ENCODE measurements around the gene ZCCHC14.
"Not testable (repeated sequence)": the region's sequence is repeated elsewhere in the genome, so short reads cannot be mapped to it uniquely, and the experiment has no call there.

ZCCHC14 gene

GRCh38 chr16:87391324-87391949 is 101.4 kb downstream of the ZCCHC14 start:
- H4K12ac ChIP-seq (ENCODE audit: low read depth, low read length): peak overlapping the region; percentile 89
- peak; percentile 50 to 68 for DNase-seq
- H3K9ac ChIP-seq (ENCODE audit: low read length): peak overlapping the region; percentile 88
- peak overlapping the region; percentile 95 for H2BK120ac ChIP-seq (ENCODE audit: insufficient read depth, low read length, poor library complexity)
- peak overlapping the region; percentile 97 for H4K91ac ChIP-seq (ENCODE audit: low read depth, low read length)
- no peaks in the 10 kb centered on the region for H3K9me3 ChIP-seq (ENCODE audit: insufficient read depth, low read depth, low read length)
- no peaks in the 10 kb centered on the region for H3K36me3 ChIP-seq (ENCODE audit: control insufficient read depth in 1 of 2, insufficient read depth in 2 of 2, low read length in 2 of 2)
- H3K18ac ChIP-seq (ENCODE audit: low read length): peak overlapping the region; percentile 99
- H3K4me2 ChIP-seq (ENCODE audit: low read length): peak overlapping the region; percentile 92
- peak overlapping the region; percentile 87 for H3K4ac ChIP-seq (ENCODE audit: low read depth, low read length)
- peak overlapping the region; percentile 82 for H3K4me3 ChIP-seq (ENCODE audit: low read depth, low read length)
- H4K8ac ChIP-seq (ENCODE audit: low read depth, low read length): peak overlapping the region; percentile 98
- H2AFZ ChIP-seq (ENCODE audit: insufficient read depth, low read length, poor library complexity): peak overlapping the region; percentile 90
- H3K79me2 ChIP-seq (ENCODE audit: control insufficient read depth, insufficient read depth, low read length, poor library complexity): peaks cover 13% of the 10 kb centered on the region
- peaks cover 8% of the 10 kb centered on the region for H3K79me1 ChIP-seq (ENCODE audit: low read length)
- peaks cover 6 to 12% of the 10 kb centered on the region in 2 experiments for H3K4me1 ChIP-seq (ENCODE audit: control insufficient read depth in 1 of 2, insufficient read depth in 2 of 2, low read length in 2 of 2)
- H3K14ac ChIP-seq (ENCODE audit: low read length): peak overlapping the region; percentile 97
- H2BK12ac ChIP-seq (ENCODE audit: low read length): peak overlapping the region; percentile 33
- peak overlapping the region; percentile 93 for H3K27ac ChIP-seq (ENCODE audit: low read depth, low read length)
- H3K27me3 ChIP-seq (ENCODE audit: insufficient read depth, low read length): no peaks in the 10 kb centered on the region
- peak overlapping the region; percentile 96 for H2BK5ac ChIP-seq (ENCODE audit: low read depth, low read length, poor library complexity)
- H3K23ac ChIP-seq (ENCODE audit: low read length): no peak overlapping the region
- H2AK5ac ChIP-seq (ENCODE audit: low read length): peak overlapping the region; percentile 83
- no CpG with 5 or more reads among the region's 44 CpGs for WGBS (ENCODE audit: extremely low coverage, insufficient coverage, insufficient read length)

- WGBS (ENCODE audit: extremely low coverage, insufficient coverage, insufficient read length): no CpG with 5 or more reads among the region's 24 CpGs
- H2AFZ ChIP-seq (ENCODE audit: insufficient read depth, low read length, poor library complexity): no peak overlapping the region
- no peak for DNase-seq
- H2BK5ac ChIP-seq (ENCODE audit: low read depth, low read length, poor library complexity): no peak overlapping the region
- H3K23ac ChIP-seq (ENCODE audit: low read length): no peak overlapping the region
- H4K12ac ChIP-seq (ENCODE audit: low read depth, low read length): no peak overlapping the region
- H2BK120ac ChIP-seq (ENCODE audit: insufficient read depth, low read length, poor library complexity): peak overlapping the region; percentile 95
- no peak overlapping the region for H3K18ac ChIP-seq (ENCODE audit: low read length)
- H4K8ac ChIP-seq (ENCODE audit: low read depth, low read length): peak overlapping the region; percentile 98
- no peak overlapping the region for H3K4me3 ChIP-seq (ENCODE audit: low read depth, low read length)
- H3K36me3 ChIP-seq (ENCODE audit: control insufficient read depth in 1 of 2, insufficient read depth in 2 of 2, low read length in 2 of 2): no peaks in the 10 kb centered on the region
- peak overlapping the region; percentile 97 for H4K91ac ChIP-seq (ENCODE audit: low read depth, low read length)
- H3K27ac ChIP-seq (ENCODE audit: low read depth, low read length): peak overlapping the region; percentile 93
- H2AK5ac ChIP-seq (ENCODE audit: low read length): no peak overlapping the region
- H3K79me1 ChIP-seq (ENCODE audit: low read length): peaks cover 8% of the 10 kb centered on the region
- no peaks in the 10 kb centered on the region for H3K9me3 ChIP-seq (ENCODE audit: insufficient read depth, low read depth, low read length)
- peaks cover 13% of the 10 kb centered on the region for H3K79me2 ChIP-seq (ENCODE audit: control insufficient read depth, insufficient read depth, low read length, poor library complexity)
- H3K4me2 ChIP-seq (ENCODE audit: low read length): peak overlapping the region; percentile 92
- H2BK12ac ChIP-seq (ENCODE audit: low read length): peak overlapping the region; percentile 4
- no peak overlapping the region for H3K4ac ChIP-seq (ENCODE audit: low read depth, low read length)
- no peaks in the 10 kb centered on the region for H3K27me3 ChIP-seq (ENCODE audit: insufficient read depth, low read length)
- H3K9ac ChIP-seq (ENCODE audit: low read length): no peak overlapping the region
- H3K4me1 ChIP-seq (ENCODE audit: control insufficient read depth in 1 of 2, insufficient read depth in 2 of 2, low read length in 2 of 2): peaks cover 6 to 12% of the 10 kb centered on the region in 2 experiments
- H3K14ac ChIP-seq (ENCODE audit: low read length): peak overlapping the region; percentile 60
These were observed 102.0 kb downstream of the ZCCHC14 start for GRCh38 chr16:87390641-87391323.

- not testable (repeated sequence) for H3K23ac ChIP-seq (ENCODE audit: low read length); H3K9me3 ChIP-seq (ENCODE audit: insufficient read depth, low read depth, low read length); H3K79me1 ChIP-seq (ENCODE audit: low read length); H2BK12ac ChIP-seq (ENCODE audit: low read length); H4K12ac ChIP-seq (ENCODE audit: low read depth, low read length); H2AK5ac ChIP-seq (ENCODE audit: low read length); H3K4ac ChIP-seq (ENCODE audit: low read depth, low read length); H3K14ac ChIP-seq (ENCODE audit: low read length); H2BK120ac ChIP-seq (ENCODE audit: insufficient read depth, low read length, poor library complexity); H2BK5ac ChIP-seq (ENCODE audit: low read depth, low read length, poor library complexity); H4K8ac ChIP-seq (ENCODE audit: low read depth, low read length); H3K27ac ChIP-seq (ENCODE audit: low read depth, low read length); H3K4me3 ChIP-seq (ENCODE audit: low read depth, low read length); H4K91ac ChIP-seq (ENCODE audit: low read depth, low read length); H3K9ac ChIP-seq (ENCODE audit: low read length); DNase-seq; H3K18ac ChIP-seq (ENCODE audit: low read length); H2AFZ ChIP-seq (ENCODE audit: insufficient read depth, low read length, poor library complexity); H3K36me3 ChIP-seq (ENCODE audit: control insufficient read depth in 1 of 2, insufficient read depth in 2 of 2, low read length in 2 of 2); H3K4me2 ChIP-seq (ENCODE audit: low read length); H3K27me3 ChIP-seq (ENCODE audit: insufficient read depth, low read length)
- Histone ChIP-seq H3K4me1 (ENCODE audit: control insufficient read depth in 1 of 2, insufficient read depth in 2 of 2, low read length in 2 of 2) (peaks cover 6 to 12% of the 10 kb centered on the region in 2 experiments), H3K79me2 (ENCODE audit: control insufficient read depth, insufficient read depth, low read length, poor library complexity) (peaks cover 13% of the 10 kb centered on the region)
- no CpG with 5 or more reads among the region's 9 CpGs for WGBS (ENCODE audit: extremely low coverage, insufficient coverage, insufficient read length)
These were observed 102.9 kb downstream of the ZCCHC14 start for GRCh38 chr16:87389914-87390313.

GRCh38 chr16:87389245-87389644 is 103.6 kb downstream of the ZCCHC14 start:
- Histone ChIP-seq H2AFZ (ENCODE audit: insufficient read depth, low read length, poor library complexity) (no peak overlapping the region), H3K36me3 (ENCODE audit: control insufficient read depth in 1 of 2, insufficient read depth in 2 of 2, low read length in 2 of 2) (no peaks in the 10 kb centered on the region), H3K27ac (ENCODE audit: low read depth, low read length) (no peak overlapping the region), H2BK120ac (ENCODE audit: insufficient read depth, low read length, poor library complexity) (no peak overlapping the region), H2BK12ac (ENCODE audit: low read length) (peak overlapping the region; percentile 61), H3K18ac (ENCODE audit: low read length) (no peak overlapping the region), H4K12ac (ENCODE audit: low read depth, low read length) (no peak overlapping the region), H3K9me3 (ENCODE audit: insufficient read depth, low read depth, low read length) (no peaks in the 10 kb centered on the region), H3K4me3 (ENCODE audit: low read depth, low read length) (no peak overlapping the region), H2BK5ac (ENCODE audit: low read depth, low read length, poor library complexity) (no peak overlapping the region), H4K91ac (ENCODE audit: low read depth, low read length) (peak overlapping the region; percentile 35), H3K79me1 (ENCODE audit: low read length) (peaks cover 13% of the 10 kb centered on the region), H3K4me1 (ENCODE audit: control insufficient read depth in 1 of 2, insufficient read depth in 2 of 2, low read length in 2 of 2) (peaks cover 6 to 12% of the 10 kb centered on the region in 2 experiments), H3K79me2 (ENCODE audit: control insufficient read depth, insufficient read depth, low read length, poor library complexity) (peaks cover 15% of the 10 kb centered on the region), H3K23ac (ENCODE audit: low read length) (no peak overlapping the region), H3K9ac (ENCODE audit: low read length) (no peak overlapping the region), H4K8ac (ENCODE audit: low read depth, low read length) (no peak overlapping the region), H3K4me2 (ENCODE audit: low read length) (no peak overlapping the region), H3K14ac (ENCODE audit: low read length) (no peak overlapping the region), H2AK5ac (ENCODE audit: low read length) (no peak overlapping the region), H3K4ac (ENCODE audit: low read depth, low read length) (no peak overlapping the region), H3K27me3 (ENCODE audit: insufficient read depth, low read length) (no peaks in the 10 kb centered on the region)
- no CpG with 5 or more reads among the region's 5 CpGs for WGBS (ENCODE audit: extremely low coverage, insufficient coverage, insufficient read length)
- DNase-seq: no peak
